NOMO-1 treated with dmso at 0.1 percent for 144 hours (cell line): ENCODE measurements around the gene NKAIN4.

ENCODE experiments used
- DNase-seq: peaks from one replicate; lab custom pipeline; 2025; ENCODE audit not compliant: unreplicated experiment; lab: John Stamatoyannopoulos, UW

NKAIN4 gene

GRCh38 chr20:63220696-63221399, 33.4 kb downstream of the NKAIN4 start:
- DNase-seq = no peak

- no peak for DNase-seq
Observed at GRCh38 chr20:63219866-63220521, 34.3 kb downstream of the NKAIN4 start.

- DNase-seq = no peak
Observed at GRCh38 chr20:63219447-63219821, 34.8 kb downstream of the NKAIN4 start.

GRCh38 chr20:63218701-63219446, 35.4 kb downstream of the NKAIN4 start:
- no peak for DNase-seq

- no peak for DNase-seq
Observed at GRCh38 chr20:63217706-63218105, 36.6 kb downstream of the NKAIN4 start.

GRCh38 chr20:63216849-63217471, 37.3 kb downstream of the NKAIN4 start:
- no peak for DNase-seq

GRCh38 chr20:63216041-63216848, 38.0 kb downstream of the NKAIN4 start, which contains the start of gene YTHDF1:
Gene YTHDF1 (minus strand): TSS chr20:63216131. CDS start chr20:63215892, 239 bp downstream.
- peak; percentile 95 for DNase-seq

GRCh38 chr20:63215101-63216040, 38.9 kb downstream of the NKAIN4 start:
- DNase-seq = no peak

GRCh38 chr20:63214514-63214913, 39.7 kb downstream of the NKAIN4 start:
- no peak for DNase-seq

- no peak for DNase-seq
Observed at GRCh38 chr20:63212792-63213191, 41.5 kb downstream of the NKAIN4 start.

- no peak for DNase-seq
Observed at GRCh38 chr20:63212393-63212730, 41.9 kb downstream of the NKAIN4 start.

- no peak for DNase-seq
Observed at GRCh38 chr20:63210011-63210605, 44.2 kb downstream of the NKAIN4 start.

GRCh38 chr20:63208346-63208909, 45.8 kb downstream of the NKAIN4 start:
- DNase-seq = no peak

- no peak for DNase-seq
Observed at GRCh38 chr20:63206878-63207277, 47.4 kb downstream of the NKAIN4 start.

GRCh38 chr20:63205896-63206295, 48.4 kb downstream of the NKAIN4 start:
- no peak for DNase-seq

- no peak for DNase-seq
Observed at GRCh38 chr20:63204362-63204761, 49.9 kb downstream of the NKAIN4 start.

- DNase-seq = no peak
Observed at GRCh38 chr20:63202811-63203526, 51.3 kb downstream of the NKAIN4 start.

GRCh38 chr20:63202021-63202420, 52.2 kb downstream of the NKAIN4 start:
- DNase-seq = no peak
